GM12801 (cell line): ENCODE measurements around the gene IQCM.

Source experiments
- TF ChIP-seq, protein P1 (sequence below): IDR thresholded peaks from one replicate; pipeline ENCODE4 v1.5.1; 2011; ENCODE audit warnings: control low read depth; ENCODE audit not compliant: insufficient read length; ENCODE audit errors: extremely low read depth

Gene IQCM

GRCh38 chr4:149728444-149728843 is 87.2 kb downstream of the IQCM start:
- TF ChIP-seq, protein P1, sequence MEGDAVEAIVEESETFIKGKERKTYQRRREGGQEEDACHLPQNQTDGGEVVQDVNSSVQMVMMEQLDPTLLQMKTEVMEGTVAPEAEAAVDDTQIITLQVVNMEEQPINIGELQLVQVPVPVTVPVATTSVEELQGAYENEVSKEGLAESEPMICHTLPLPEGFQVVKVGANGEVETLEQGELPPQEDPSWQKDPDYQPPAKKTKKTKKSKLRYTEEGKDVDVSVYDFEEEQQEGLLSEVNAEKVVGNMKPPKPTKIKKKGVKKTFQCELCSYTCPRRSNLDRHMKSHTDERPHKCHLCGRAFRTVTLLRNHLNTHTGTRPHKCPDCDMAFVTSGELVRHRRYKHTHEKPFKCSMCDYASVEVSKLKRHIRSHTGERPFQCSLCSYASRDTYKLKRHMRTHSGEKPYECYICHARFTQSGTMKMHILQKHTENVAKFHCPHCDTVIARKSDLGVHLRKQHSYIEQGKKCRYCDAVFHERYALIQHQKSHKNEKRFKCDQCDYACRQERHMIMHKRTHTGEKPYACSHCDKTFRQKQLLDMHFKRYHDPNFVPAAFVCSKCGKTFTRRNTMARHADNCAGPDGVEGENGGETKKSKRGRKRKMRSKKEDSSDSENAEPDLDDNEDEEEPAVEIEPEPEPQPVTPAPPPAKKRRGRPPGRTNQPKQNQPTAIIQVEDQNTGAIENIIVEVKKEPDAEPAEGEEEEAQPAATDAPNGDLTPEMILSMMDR = no peak

GRCh38 chr4:149727663-149728062 is 88.0 kb downstream of the IQCM start:
- TF ChIP-seq, protein P1 = no peak

- TF ChIP-seq, protein P1 = no peak
Measured at GRCh38 chr4:149723065-149723464, 92.6 kb downstream of the IQCM start.

DNA sequence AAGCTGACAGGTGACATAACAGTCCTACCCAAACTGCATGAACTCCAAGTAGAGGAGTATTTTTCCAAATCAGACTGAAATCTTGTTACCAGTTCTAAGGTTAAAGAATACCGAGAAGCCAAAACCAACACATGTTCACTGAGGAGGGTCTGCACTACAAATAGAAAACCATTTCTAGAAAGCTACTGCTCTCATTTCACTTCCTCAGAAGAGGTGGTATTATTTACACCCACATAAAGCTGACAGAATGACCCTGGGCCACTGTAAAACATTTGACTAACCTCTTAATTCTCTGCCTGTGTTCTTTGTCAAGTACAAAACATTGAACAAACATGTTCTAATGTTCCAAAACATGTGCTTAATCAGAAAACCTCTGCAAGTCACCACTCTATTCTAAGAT is 95.8 kb downstream of the IQCM start:
- TF ChIP-seq, protein P1 = no peak

GRCh38 chr4:149719357-149719756 is 96.3 kb downstream of the IQCM start:
- TF ChIP-seq, protein P1 = no peak

GRCh38 chr4:149718500-149718899 is 97.1 kb downstream of the IQCM start:
- TF ChIP-seq, protein P1 = no peak

GRCh38 chr4:149716728-149717127 is 98.9 kb downstream of the IQCM start:
- TF ChIP-seq, protein P1 = no peak
